ENCODE measurements around the gene URGCP. TPM values are rescaled to one million over a fixed set of nuclear protein-coding genes. Genes with fewer than 3 reads are reported as not detected.

Gene URGCP
- total RNA-seq, 1 experiment from 2014 or later, result 28.0 TPM

- peaks cover 11% of the 10 kb centered on the region for H3K79me2 ChIP-seq (ENCODE audit: insufficient read depth, low read length)
- no peaks in the 10 kb centered on the region for H4K20me1 ChIP-seq (ENCODE audit: insufficient read depth)
- H3K4me1 ChIP-seq (ENCODE audit: control insufficient read depth in 1 of 2, insufficient read depth in 2 of 2, low read length in 2 of 2), result peaks cover 9 to 36% of the 10 kb centered on the region in 2 experiments; a peak in 3 of 4 replicates
- DNase-seq (ENCODE audit: low read depth, low spot score) (no peak), ATAC-seq (no peak)
- H3K36me3 ChIP-seq (ENCODE audit: control insufficient read depth in 1 of 2, insufficient read depth in 2 of 2, low read length in 2 of 2), result peaks cover 10% of the 10 kb centered on the region in 2 experiments; a peak in 3 of 4 replicates
- RAD21 ChIA-PET (ENCODE audit: low non-redundant PET in 1 of 2, low total read pairs in 2 of 2, uncharacterized antibody in 2 of 2, unreplicated experiment in 2 of 2), result no interaction called here
- H3K9me2 ChIP-seq (ENCODE audit: insufficient read depth), result no peaks in the 10 kb centered on the region
- no peaks in the 10 kb centered on the region for H3K9me3 ChIP-seq (ENCODE audit: control insufficient read depth in 1 of 2, insufficient read depth in 1 of 2, low read depth in 1 of 2, low read length in 2 of 2)
- no peak overlapping the region for H3K4me3 ChIP-seq (replicated peaks in 1 of 2; ENCODE audit: low read depth in 1 of 2, low read length in 2 of 2)
- H3K27ac ChIP-seq (ENCODE audit: low read depth, low read length), result no peak overlapping the region
- H3K27me3 ChIP-seq (ENCODE audit: insufficient read depth, low read length), result no peaks in the 10 kb centered on the region
- H2AFZ ChIP-seq (ENCODE audit: low read depth, low read length, poor library complexity, severe bottlenecking), result no peak overlapping the region
- no peak overlapping the region for H3K9ac ChIP-seq (ENCODE audit: low read length)
- TF ChIP-seq SRF (IDR thresholded peaks at IDR 0.05; ENCODE audit: low read depth), result no peak
- no peak for TF ChIP-seq SIN3A (IDR thresholded peaks at IDR 0.05; ENCODE audit: low read depth)
- TF ChIP-seq RAD21 (IDR thresholded peaks at IDR 0.05; ENCODE audit: low read depth), result no peak
- no TSS peak for BruUV-seq (replicated peaks)
- H3K4me2 ChIP-seq (ENCODE audit: low read length), result no peak overlapping the region
- POLR2A ChIA-PET, result no interaction called here
- intact Hi-C loops (cut with micrococcal nuclease), result no loop called here
- CTCF ChIA-PET, result no interaction called here
These were observed 35.3 kb downstream of the URGCP start for GRCh38 chr7:43871064-43871463.

GRCh38 chr7:43870316-43870715, 36.1 kb downstream of the URGCP start:
- Histone ChIP-seq H3K36me3 (ENCODE audit: control insufficient read depth in 1 of 2, insufficient read depth in 2 of 2, low read length in 2 of 2) (peaks cover 9 to 11% of the 10 kb centered on the region in 2 experiments; a peak in 3 of 4 replicates), H3K4me1 (ENCODE audit: control insufficient read depth in 1 of 2, insufficient read depth in 2 of 2, low read length in 2 of 2) (peaks cover 9 to 36% of the 10 kb centered on the region in 2 experiments; a peak in 3 of 4 replicates), H3K9me2 (ENCODE audit: insufficient read depth) (no peaks in the 10 kb centered on the region), H4K20me1 (ENCODE audit: insufficient read depth) (no peaks in the 10 kb centered on the region), H3K9me3 (ENCODE audit: control insufficient read depth in 1 of 2, insufficient read depth in 1 of 2, low read depth in 1 of 2, low read length in 2 of 2) (no peaks in the 10 kb centered on the region), H2AFZ (ENCODE audit: low read depth, low read length, poor library complexity, severe bottlenecking) (peak overlapping the region; percentile 75), H3K27me3 (ENCODE audit: insufficient read depth, low read length) (no peaks in the 10 kb centered on the region), H3K4me2 (ENCODE audit: low read length) (peak overlapping the region; percentile 90; the same call in 1 of the 2 replicates), H3K27ac (ENCODE audit: low read depth, low read length) (no peak overlapping the region), H3K4me3 (replicated peaks in 1 of 2; ENCODE audit: low read depth in 1 of 2, low read length in 2 of 2) (no peak overlapping the region), H3K9ac (ENCODE audit: low read length) (no peak overlapping the region), H3K79me2 (ENCODE audit: insufficient read depth, low read length) (peaks cover 11% of the 10 kb centered on the region)
- ATAC-seq, result no peak
- DNase-seq (ENCODE audit: low read depth, low spot score), result no peak
- RAD21 ChIA-PET (ENCODE audit: low non-redundant PET in 1 of 2, low total read pairs in 2 of 2, uncharacterized antibody in 2 of 2, unreplicated experiment in 2 of 2), result no interaction called here
- intact Hi-C loops (cut with micrococcal nuclease), result no loop called here
- BruUV-seq (replicated peaks), result no TSS peak
- POLR2A ChIA-PET, result no interaction called here
- TF ChIP-seq ZBTB33 (IDR thresholded peaks at IDR 0.05; ENCODE audit: extremely low read depth, insufficient replicate concordance, low read length) (no peak), ELF1 (IDR thresholded peaks at IDR 0.05; ENCODE audit: borderline replicate concordance, low read depth) (no peak), EZH2phosphoT487 (IDR thresholded peaks at IDR 0.05; ENCODE audit: borderline replicate concordance) (no peak), EZH2 (IDR thresholded peaks at IDR 0.05) (no peak), MAX (IDR thresholded peaks at IDR 0.05) (no peak), POLR2A (IDR thresholded peaks at IDR 0.05; ENCODE audit: borderline replicate concordance, extremely low read depth, insufficient read depth, insufficient read length) (no peak), SRF (IDR thresholded peaks at IDR 0.05; ENCODE audit: low read depth) (no peak), YY1 (IDR thresholded peaks at IDR 0.05; ENCODE audit: extremely low read depth, insufficient replicate concordance, low read depth, low read length) (no peak), CBX3 (IDR thresholded peaks at IDR 0.05; ENCODE audit: low read depth) (no peak), ATF3 (IDR thresholded peaks at IDR 0.05) (no peak), REST (IDR thresholded peaks at IDR 0.05; ENCODE audit: low read depth) (no peak), SIN3A (IDR thresholded peaks at IDR 0.05; ENCODE audit: low read depth) (no peak), ZFX (IDR thresholded peaks at IDR 0.05) (no peak), TCF7L2 (IDR thresholded peaks at IDR 0.05; ENCODE audit: borderline replicate concordance, extremely low read depth, insufficient read depth, insufficient read length) (no peak)
- CTCF ChIA-PET, result no interaction called here

Data from HCT116 (cell line).